Neural crest cell (in vitro differentiated cells): ENCODE results near the gene PAEP. TPM values are rescaled to one million over a fixed set of nuclear protein-coding genes. Genes with fewer than 3 reads are reported as not detected.

Experiments used
- DNase-seq: peaks from one replicate; pipeline ENCODE4 v3.0.0; 2021; ENCODE audit warnings: low read depth, mixed read lengths, low spot score
- H3K27ac Mint-ChIP-seq: one replicate; pipeline ENCODE4 v1.8.0; 2021; ENCODE audit warnings: mild to moderate bottlenecking, mixed read lengths; ENCODE audit not compliant: unreplicated experiment
- H3K27me3 Mint-ChIP-seq: 2 replicates; pipeline ENCODE4 v1.8.0; 2021; ENCODE audit warnings: low read depth, mild to moderate bottlenecking, mixed read lengths
- H3K36me3 Mint-ChIP-seq: 2 replicates; pipeline ENCODE4 v1.8.0; 2021; ENCODE audit warnings: low read depth, mild to moderate bottlenecking, mixed read lengths
- H3K4me1 Mint-ChIP-seq: 2 replicates; pipeline ENCODE4 v1.8.0; 2021; ENCODE audit warnings: mixed read lengths
- H3K4me3 Mint-ChIP-seq: one replicate; pipeline ENCODE4 v1.8.0; 2021; ENCODE audit warnings: mild to moderate bottlenecking, mixed read lengths
- H3K9me3 Mint-ChIP-seq: 2 replicates; pipeline ENCODE4 v1.8.0; 2021; ENCODE audit warnings: mixed read lengths
- CTCF ChIP-seq: fragments of 200-600 bp; sonication (generic); conservative IDR thresholded peaks from 2 replicates; pipeline ENCODE4 v1.5.0; 2021; ENCODE audit warnings: antibody characterized with exemption, mild to moderate bottlenecking
- total RNA-seq: library from RNA; stranded (reverse); gene quantifications from 2 replicates; pipeline ENCODE4 v1.2.1, GENCODE V29; 2021

PAEP gene
- total RNA-seq, 1 donor from 2014 or later, result not detected

- no peaks in the 10 kb centered on the region for H3K27me3 Mint-ChIP-seq
- TF ChIP-seq CTCF, result no peak
- no peak overlapping the region for H3K4me3 Mint-ChIP-seq
- no peak for DNase-seq
- peaks cover under 1% of the 10 kb centered on the region for H3K36me3 Mint-ChIP-seq
- H3K9me3 Mint-ChIP-seq, result peaks cover 1% of the 10 kb centered on the region
- no peak overlapping the region for H3K27ac Mint-ChIP-seq
- H3K4me1 Mint-ChIP-seq, result peaks cover 23% of the 10 kb centered on the region
These were observed 47.0 kb upstream of the PAEP start for GRCh38 chr9:135514342-135515082.

DNA sequence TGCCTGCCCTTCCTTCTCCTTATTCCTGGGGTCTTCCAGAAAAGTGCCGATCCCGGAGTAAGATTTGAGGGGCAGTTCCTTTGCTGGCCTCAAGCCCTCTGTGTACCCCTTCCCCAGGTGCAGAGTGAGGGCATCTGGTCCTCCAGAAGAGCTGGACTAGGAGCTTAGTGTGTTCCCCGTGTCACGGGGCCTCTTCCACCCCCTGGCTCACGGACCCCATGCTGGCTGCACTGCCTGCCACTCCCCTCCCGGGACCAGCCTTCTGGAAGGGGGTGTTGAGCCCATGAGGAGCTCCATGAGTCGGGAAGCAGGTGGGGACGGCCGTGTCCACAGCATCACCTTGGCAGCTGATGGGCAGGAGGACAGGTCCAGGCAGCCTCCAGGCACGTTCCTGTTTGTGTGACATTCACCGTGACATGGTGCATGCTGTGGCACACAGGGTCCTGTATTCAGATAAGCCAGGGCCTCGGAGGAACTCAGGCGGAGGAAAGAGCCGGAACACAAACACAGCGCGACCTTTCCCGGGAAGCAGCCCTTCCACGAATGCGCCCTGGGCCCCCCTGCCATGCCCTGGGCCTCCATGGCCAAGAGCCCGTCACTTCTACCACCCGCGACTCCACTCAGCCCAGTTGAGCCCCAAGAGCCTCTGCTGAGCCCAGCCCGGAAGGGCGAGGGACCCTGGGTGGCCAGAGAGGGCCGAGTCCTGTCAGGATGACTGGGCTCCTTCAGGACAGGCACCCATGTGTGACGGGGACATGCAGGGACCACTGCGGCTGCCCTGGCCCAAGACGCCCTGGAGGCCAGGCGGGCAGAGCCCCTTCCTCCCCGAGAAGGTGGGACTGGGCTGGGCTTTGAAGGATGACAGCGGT is 46.2 kb upstream of the PAEP start:
- DNase-seq, result no peak
- Mint-ChIP-seq H3K4me1 (peaks cover 23% of the 10 kb centered on the region), H3K27me3 (no peaks in the 10 kb centered on the region), H3K9me3 (no peaks in the 10 kb centered on the region), H3K36me3 (no peaks in the 10 kb centered on the region), H3K4me3 (no peak overlapping the region), H3K27ac (no peak overlapping the region)
- TF ChIP-seq CTCF, result no peak

DNA sequence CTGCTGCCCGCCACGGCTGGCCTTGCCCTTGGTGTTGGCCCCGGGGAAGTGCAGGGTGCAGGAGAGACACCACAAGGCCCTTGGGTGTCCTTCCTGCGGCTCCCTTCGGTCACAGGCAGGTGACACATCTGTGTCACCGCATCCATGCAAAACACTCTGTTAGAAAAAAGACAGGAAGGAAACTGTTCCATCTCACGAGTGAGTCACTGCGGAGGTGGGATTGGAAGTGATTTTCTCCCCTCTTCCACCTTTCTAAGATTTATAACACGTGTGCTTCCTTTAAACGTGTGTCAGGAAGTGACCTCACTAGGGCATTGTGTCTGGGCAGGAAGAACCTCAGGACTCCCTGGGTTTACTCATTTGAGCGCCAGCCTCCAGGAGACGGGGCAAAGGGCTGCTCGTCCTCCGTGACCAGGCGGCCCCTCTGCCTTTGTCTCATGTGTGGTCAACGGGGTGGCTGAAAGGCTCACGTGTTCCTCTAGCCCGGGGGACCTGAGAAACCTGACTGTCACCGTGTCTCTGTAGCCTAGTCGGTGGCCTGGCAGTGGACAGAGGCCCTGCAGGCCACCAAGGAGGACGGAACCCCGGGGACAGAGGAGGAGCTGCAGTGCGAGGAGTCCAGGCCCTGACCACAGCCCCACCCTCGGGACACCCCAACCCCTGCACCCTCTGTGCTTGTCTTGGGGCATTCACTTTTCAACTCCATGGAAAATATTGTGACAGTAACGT is 45.3 kb upstream of the PAEP start:
- Mint-ChIP-seq H3K4me3 (no peak overlapping the region), H3K36me3 (no peaks in the 10 kb centered on the region), H3K9me3 (no peaks in the 10 kb centered on the region), H3K27me3 (no peaks in the 10 kb centered on the region), H3K27ac (no peak overlapping the region), H3K4me1 (peaks cover 23% of the 10 kb centered on the region)
- no peak for TF ChIP-seq CTCF
- DNase-seq, result no peak

DNA sequence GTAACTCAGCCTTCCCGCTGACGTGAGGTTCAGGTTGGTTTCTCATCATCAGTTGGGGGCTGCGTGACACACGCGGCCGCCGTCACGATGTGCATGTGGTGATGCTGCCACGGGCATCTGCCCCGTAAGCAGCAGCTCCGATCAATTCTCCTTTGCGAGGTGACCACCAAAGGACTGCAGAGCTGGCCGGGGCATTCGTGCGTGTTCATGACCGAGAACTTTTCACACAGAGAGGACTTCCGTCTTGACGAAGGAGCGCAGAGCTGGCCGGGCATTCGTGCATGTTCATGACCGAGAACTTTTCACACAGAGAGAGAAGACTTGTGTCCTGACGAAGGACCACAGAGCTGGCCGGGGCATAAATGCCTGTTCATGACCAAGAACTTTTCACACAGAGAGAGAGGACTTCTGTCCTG is 44.1 kb upstream of the PAEP start:
- Mint-ChIP-seq H3K27me3 (no peaks in the 10 kb centered on the region), H3K9me3 (no peaks in the 10 kb centered on the region), H3K4me3 (no peak overlapping the region), H3K36me3 (no peaks in the 10 kb centered on the region), H3K27ac (no peak overlapping the region), H3K4me1 (peaks cover 20% of the 10 kb centered on the region)
- DNase-seq, result no peak
- TF ChIP-seq CTCF, result no peak

- peaks cover 18% of the 10 kb centered on the region for H3K4me1 Mint-ChIP-seq
- no peaks in the 10 kb centered on the region for H3K36me3 Mint-ChIP-seq
- H3K27ac Mint-ChIP-seq, result no peak overlapping the region
- DNase-seq, result no peak
- no peaks in the 10 kb centered on the region for H3K9me3 Mint-ChIP-seq
- no peaks in the 10 kb centered on the region for H3K27me3 Mint-ChIP-seq
- no peak overlapping the region for H3K4me3 Mint-ChIP-seq
- no peak for TF ChIP-seq CTCF
These were observed 42.2 kb upstream of the PAEP start for GRCh38 chr9:135519179-135519971.
